ENCODE data around the gene CD302. TPM values are rescaled to one million over a fixed set of nuclear protein-coding genes. Genes with fewer than 3 reads are reported as not detected.

Gene CD302
- polyA plus RNA-seq, 1 donor: 42.7 TPM

DNA sequence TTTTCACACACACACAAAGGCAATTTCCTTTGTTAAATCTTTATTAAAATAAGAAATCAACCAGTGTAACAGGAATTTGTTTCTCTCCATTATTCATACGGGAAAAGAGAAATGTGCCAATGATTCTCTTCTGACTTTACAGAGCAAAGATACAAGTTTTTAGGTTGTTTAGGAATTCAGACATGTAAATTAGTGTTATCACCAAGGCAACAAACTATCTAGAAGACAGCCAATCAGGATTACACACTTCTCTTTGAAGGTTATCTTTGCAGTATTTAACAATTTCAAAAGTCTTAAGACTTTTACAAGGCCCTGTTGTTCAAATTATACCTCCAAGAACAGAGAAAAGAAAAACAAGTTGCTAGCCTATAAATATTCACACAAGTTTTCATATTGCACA is 14.5 kb downstream of the CD302 start:
- Histone ChIP-seq H3K9me3 (ENCODE audit: control insufficient read depth, low read depth, low read length) (no peaks in the 10 kb centered on the region), H3K27me3 (ENCODE audit: control insufficient read depth, insufficient read depth, low read length) (no peaks in the 10 kb centered on the region), H3K4me1 (ENCODE audit: control insufficient read depth, insufficient read depth, low read length) (no peaks in the 10 kb centered on the region), H3K36me3 (ENCODE audit: control insufficient read depth, insufficient read depth, low read length) (peaks cover 7% of the 10 kb centered on the region), H3K27ac (ENCODE audit: low read length) (no peak overlapping the region), H3K4me3 (ENCODE audit: low read length) (no peak overlapping the region)
- WGBS (ENCODE audit: insufficient coverage, low lambda C conversion rate): 80% methylated on average over 1 of the region's 1 CpG
- no peak for DNase-seq

DNA sequence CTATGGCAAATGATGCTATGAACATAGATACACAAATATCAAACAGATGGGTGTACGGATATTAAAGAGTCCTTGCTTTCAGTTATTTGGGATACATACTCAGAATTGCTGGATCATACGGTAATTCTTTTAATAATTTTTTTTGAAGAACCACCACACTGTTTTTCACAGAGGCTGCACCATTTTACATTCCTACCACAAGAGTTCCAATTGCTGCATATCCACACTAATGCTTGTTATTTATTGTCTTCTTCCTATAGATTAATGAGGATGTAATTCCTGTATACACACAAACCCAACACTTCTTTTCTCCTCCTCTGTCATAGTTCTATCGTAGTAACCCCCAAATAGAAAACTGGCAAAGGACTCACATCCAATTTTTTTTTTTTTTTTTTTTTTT is 21.7 kb downstream of the CD302 start:
- Histone ChIP-seq H3K9me3 (ENCODE audit: control insufficient read depth, low read depth, low read length) (no peaks in the 10 kb centered on the region), H3K36me3 (ENCODE audit: control insufficient read depth, insufficient read depth, low read length) (peaks cover 13% of the 10 kb centered on the region), H3K27me3 (ENCODE audit: control insufficient read depth, insufficient read depth, low read length) (no peaks in the 10 kb centered on the region), H3K27ac (ENCODE audit: low read length) (no peak overlapping the region), H3K4me1 (ENCODE audit: control insufficient read depth, insufficient read depth, low read length) (no peaks in the 10 kb centered on the region), H3K4me3 (ENCODE audit: low read length) (no peak overlapping the region)
- 93% methylated on average over 2 of the region's 3 CpGs for WGBS (ENCODE audit: insufficient coverage, low lambda C conversion rate)
- DNase-seq: no peak

DNA sequence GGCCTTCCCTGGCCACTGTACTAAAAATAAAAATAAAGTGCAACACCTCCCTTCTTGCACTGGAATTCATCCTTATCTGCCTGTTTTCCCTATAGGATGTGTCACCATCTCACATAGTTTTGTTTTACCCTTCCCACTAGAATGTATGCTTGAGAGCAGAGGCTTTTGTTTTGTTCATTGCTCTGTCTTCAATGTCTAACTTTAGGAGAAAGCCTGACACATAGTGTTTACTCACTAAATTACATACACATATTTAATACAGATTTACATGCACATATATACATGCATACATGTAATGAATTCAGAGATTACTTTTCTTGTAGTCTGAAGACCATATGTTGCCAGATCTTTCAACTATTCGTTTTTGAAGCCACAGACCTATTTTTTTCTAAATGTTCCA is 23.0 kb downstream of the CD302 start:
- no peak for DNase-seq
- no peaks in the 10 kb centered on the region for H3K4me1 ChIP-seq (ENCODE audit: control insufficient read depth, insufficient read depth, low read length)
- no peak overlapping the region for H3K4me3 ChIP-seq (ENCODE audit: low read length)
- peaks cover 10% of the 10 kb centered on the region for H3K36me3 ChIP-seq (ENCODE audit: control insufficient read depth, insufficient read depth, low read length)
- no peak overlapping the region for H3K27ac ChIP-seq (ENCODE audit: low read length)
- WGBS (ENCODE audit: insufficient coverage, low lambda C conversion rate): 100% methylated on average over 1 of the region's 1 CpG
- no peaks in the 10 kb centered on the region for H3K9me3 ChIP-seq (ENCODE audit: control insufficient read depth, low read depth, low read length)
- no peaks in the 10 kb centered on the region for H3K27me3 ChIP-seq (ENCODE audit: control insufficient read depth, insufficient read depth, low read length)

DNA sequence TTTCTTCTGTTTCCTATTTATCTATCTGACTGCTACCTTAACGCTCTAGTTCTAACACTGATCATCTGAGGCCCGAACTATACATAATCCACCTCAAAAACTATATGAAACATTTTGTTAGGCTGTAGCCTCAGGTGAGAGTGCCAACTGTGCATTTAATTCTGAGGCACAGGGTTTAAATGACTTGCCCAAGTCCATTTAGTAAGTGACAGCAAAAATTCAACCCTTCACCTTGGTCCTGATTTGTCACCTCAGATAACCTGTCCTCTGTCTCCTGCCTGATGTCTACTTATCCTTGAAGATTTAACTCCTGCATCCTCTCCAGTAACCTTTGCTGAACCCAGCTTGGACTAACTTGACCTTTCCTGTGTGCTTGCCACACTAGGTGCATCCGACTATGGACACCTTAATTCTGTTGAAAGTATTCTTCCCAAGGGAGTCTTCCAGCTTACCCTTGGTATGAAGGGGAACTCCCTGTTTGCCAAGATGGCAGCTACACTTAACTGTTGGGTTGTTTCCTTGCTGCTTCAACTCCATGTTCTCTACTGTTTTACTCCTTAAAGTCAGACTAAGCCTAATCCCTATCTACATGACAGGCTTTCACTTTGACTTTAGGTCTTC is 23.5 kb downstream of the CD302 start:
- H3K27me3 ChIP-seq (ENCODE audit: control insufficient read depth, insufficient read depth, low read length): no peaks in the 10 kb centered on the region
- peaks cover 11% of the 10 kb centered on the region for H3K36me3 ChIP-seq (ENCODE audit: control insufficient read depth, insufficient read depth, low read length)
- H3K9me3 ChIP-seq (ENCODE audit: control insufficient read depth, low read depth, low read length): no peaks in the 10 kb centered on the region
- H3K4me3 ChIP-seq (ENCODE audit: low read length): no peak overlapping the region
- DNase-seq: no peak
- WGBS (ENCODE audit: insufficient coverage, low lambda C conversion rate): 0% methylated on average over 1 of the region's 3 CpGs
- H3K4me1 ChIP-seq (ENCODE audit: control insufficient read depth, insufficient read depth, low read length): no peaks in the 10 kb centered on the region
- no peak overlapping the region for H3K27ac ChIP-seq (ENCODE audit: low read length)

DNA sequence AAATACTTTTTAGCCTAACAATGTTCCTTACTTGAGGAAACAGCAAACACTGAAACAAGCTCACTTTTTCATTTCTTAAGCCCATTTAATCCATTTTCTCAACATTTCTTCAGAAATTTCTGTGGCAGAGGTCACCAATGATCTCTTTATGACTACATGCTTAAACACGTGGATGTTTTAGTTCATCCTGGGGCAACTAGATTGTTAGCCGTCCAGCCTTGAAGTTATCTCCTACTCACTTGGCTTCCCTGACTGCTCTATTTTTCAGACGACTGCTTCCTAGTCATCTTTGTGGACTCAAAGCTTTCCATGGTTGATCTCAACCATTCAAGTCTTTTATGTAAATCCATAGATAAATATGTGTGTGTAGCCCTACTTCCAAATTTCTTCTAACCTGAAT is 24.1 kb downstream of the CD302 start:
- H3K36me3 ChIP-seq (ENCODE audit: control insufficient read depth, insufficient read depth, low read length): peaks cover 10% of the 10 kb centered on the region
- H3K27me3 ChIP-seq (ENCODE audit: control insufficient read depth, insufficient read depth, low read length): no peaks in the 10 kb centered on the region
- 43% methylated on average over 1 of the region's 3 CpGs for WGBS (ENCODE audit: insufficient coverage, low lambda C conversion rate)
- DNase-seq: no peak
- H3K4me3 ChIP-seq (ENCODE audit: low read length): no peak overlapping the region
- no peak overlapping the region for H3K27ac ChIP-seq (ENCODE audit: low read length)
- no peaks in the 10 kb centered on the region for H3K9me3 ChIP-seq (ENCODE audit: control insufficient read depth, low read depth, low read length)
- no peaks in the 10 kb centered on the region for H3K4me1 ChIP-seq (ENCODE audit: control insufficient read depth, insufficient read depth, low read length)

DNA sequence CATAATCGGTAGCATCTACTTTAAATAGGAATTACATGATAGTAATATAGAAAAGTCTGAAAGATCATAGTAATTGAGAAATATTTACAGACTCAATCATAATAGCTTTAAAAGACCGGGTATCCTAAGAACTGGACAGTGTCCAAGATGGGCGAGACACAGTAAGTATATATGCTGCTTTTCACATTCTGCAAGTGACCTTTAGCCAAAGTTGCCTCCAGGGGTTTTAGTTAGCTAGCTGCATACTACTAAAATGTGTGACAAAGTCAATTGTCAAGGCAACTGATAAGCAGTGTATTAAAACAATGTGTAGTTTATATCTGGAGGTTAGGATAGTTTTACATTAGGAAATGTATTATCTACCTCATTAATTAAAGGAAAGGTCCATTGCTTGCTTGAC is 24.6 kb downstream of the CD302 start:
- no CpG with 5 or more reads among the region's 3 CpGs for WGBS (ENCODE audit: insufficient coverage, low lambda C conversion rate)
- DNase-seq: no peak

DNA sequence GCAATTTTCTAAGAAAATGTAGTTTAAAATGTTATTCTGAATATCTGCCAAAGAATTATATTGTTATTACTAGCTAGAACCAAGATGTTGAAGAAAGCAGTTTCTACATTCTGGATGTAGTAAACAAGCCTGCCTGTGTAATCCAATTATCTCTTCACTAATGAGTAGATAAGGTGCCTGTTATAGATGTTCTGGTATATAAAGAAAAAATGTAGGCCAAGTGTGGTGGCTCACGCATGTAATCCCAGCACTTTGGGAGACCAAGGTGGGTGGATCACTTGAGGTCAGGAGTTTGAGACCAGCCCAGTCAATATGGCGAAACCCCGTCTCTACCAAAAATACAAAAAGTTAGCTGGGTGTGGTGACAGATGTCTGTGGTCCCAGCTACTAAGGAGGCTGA is 28.9 kb downstream of the CD302 start:
- H3K4me1 ChIP-seq (ENCODE audit: control insufficient read depth, insufficient read depth, low read length): no peaks in the 10 kb centered on the region
- no peak overlapping the region for H3K4me3 ChIP-seq (ENCODE audit: low read length)
- no CpG with 5 or more reads among the region's 3 CpGs for WGBS (ENCODE audit: insufficient coverage, low lambda C conversion rate)
- no peaks in the 10 kb centered on the region for H3K9me3 ChIP-seq (ENCODE audit: control insufficient read depth, low read depth, low read length)
- DNase-seq: no peak
- peaks cover 23% of the 10 kb centered on the region for H3K36me3 ChIP-seq (ENCODE audit: control insufficient read depth, insufficient read depth, low read length)
- H3K27ac ChIP-seq (ENCODE audit: low read length): no peak overlapping the region
- no peaks in the 10 kb centered on the region for H3K27me3 ChIP-seq (ENCODE audit: control insufficient read depth, insufficient read depth, low read length)

More for the DNA sequence above, 24.6 kb downstream of the CD302 start:
- H3K4me1 ChIP-seq (ENCODE audit: control insufficient read depth, insufficient read depth, low read length): no peaks in the 10 kb centered on the region
- peaks cover 10% of the 10 kb centered on the region for H3K36me3 ChIP-seq (ENCODE audit: control insufficient read depth, insufficient read depth, low read length)
- H3K27me3 ChIP-seq (ENCODE audit: control insufficient read depth, insufficient read depth, low read length): no peaks in the 10 kb centered on the region
- no peak overlapping the region for H3K27ac ChIP-seq (ENCODE audit: low read length)
- no peak overlapping the region for H3K4me3 ChIP-seq (ENCODE audit: low read length)
- H3K9me3 ChIP-seq (ENCODE audit: control insufficient read depth, low read depth, low read length): no peaks in the 10 kb centered on the region

DNA sequence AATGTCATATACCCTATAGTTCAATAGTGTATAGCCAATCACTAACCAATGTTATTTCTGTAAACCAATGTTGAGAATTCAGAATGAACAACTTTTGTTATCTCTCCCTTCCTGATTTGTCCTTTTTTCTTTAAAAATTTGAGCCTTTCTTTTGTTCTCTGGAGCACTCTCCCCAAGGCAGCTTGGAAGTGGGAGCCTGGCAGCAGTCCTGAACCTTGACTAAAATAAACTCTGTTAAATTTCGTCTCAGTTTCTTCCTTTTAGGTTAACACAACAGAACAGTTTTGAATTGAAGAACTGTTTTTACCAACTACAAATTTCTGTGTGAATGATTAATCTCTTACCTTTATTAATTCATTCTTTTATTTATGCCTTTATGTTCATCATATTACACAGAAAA is 35.9 kb downstream of the CD302 start:
- Histone ChIP-seq H3K9me3 (ENCODE audit: control insufficient read depth, low read depth, low read length) (no peaks in the 10 kb centered on the region), H3K4me1 (ENCODE audit: control insufficient read depth, insufficient read depth, low read length) (no peaks in the 10 kb centered on the region), H3K27ac (ENCODE audit: low read length) (no peak overlapping the region), H3K27me3 (ENCODE audit: control insufficient read depth, insufficient read depth, low read length) (no peaks in the 10 kb centered on the region), H3K36me3 (ENCODE audit: control insufficient read depth, insufficient read depth, low read length) (peaks cover 47% of the 10 kb centered on the region), H3K4me3 (ENCODE audit: low read length) (no peak overlapping the region)
- 60% methylated on average over 1 of the region's 1 CpG for WGBS (ENCODE audit: insufficient coverage, low lambda C conversion rate)
- DNase-seq: no peak

DNA sequence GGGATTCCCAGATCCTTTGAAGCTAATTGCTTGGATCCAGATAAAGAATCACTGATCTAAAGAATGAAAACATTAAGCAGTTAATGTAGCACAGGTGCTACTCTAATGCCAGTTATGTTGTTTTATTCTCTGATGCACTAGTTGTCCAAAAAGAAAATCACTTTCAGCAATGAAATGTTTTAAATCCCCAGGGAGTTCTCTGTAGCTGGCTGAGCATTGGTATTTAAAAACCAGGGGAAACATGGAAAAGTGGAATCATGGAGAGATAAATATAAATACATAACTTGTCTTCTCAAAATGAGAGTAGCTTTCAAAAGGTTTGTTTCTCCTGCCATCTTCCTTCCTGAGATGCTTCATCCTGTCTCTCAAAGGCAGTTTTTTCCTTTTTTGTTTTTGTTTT is 37.7 kb downstream of the CD302 start:
- no peak overlapping the region for H3K4me3 ChIP-seq (ENCODE audit: low read length)
- H3K9me3 ChIP-seq (ENCODE audit: control insufficient read depth, low read depth, low read length): no peaks in the 10 kb centered on the region
- no peak overlapping the region for H3K27ac ChIP-seq (ENCODE audit: low read length)
- H3K4me1 ChIP-seq (ENCODE audit: control insufficient read depth, insufficient read depth, low read length): no peaks in the 10 kb centered on the region
- no peaks in the 10 kb centered on the region for H3K27me3 ChIP-seq (ENCODE audit: control insufficient read depth, insufficient read depth, low read length)
- H3K36me3 ChIP-seq (ENCODE audit: control insufficient read depth, insufficient read depth, low read length): peaks cover 52% of the 10 kb centered on the region
- no peak for DNase-seq

DNA sequence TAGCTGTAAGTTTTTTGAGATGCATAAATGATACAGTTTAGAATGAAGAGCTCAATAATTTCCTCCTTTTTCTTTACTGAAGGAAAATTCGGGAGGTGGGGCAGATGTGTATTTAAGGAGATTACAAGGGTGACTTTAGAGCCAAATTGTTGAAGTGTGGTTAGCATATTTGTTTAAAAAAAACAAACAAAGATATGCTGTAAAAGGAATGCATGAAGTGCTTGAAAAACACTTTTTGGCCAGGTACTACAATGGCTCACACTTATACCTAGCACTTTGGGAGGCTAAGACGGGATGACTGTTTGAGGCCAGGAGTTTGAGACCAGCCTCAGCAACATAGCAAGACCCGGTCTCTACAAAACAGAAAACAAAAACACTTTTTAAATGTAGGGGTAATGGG is 38.4 kb downstream of the CD302 start:
- Histone ChIP-seq H3K27ac (ENCODE audit: low read length) (no peak overlapping the region), H3K36me3 (ENCODE audit: control insufficient read depth, insufficient read depth, low read length) (peaks cover 51% of the 10 kb centered on the region), H3K4me1 (ENCODE audit: control insufficient read depth, insufficient read depth, low read length) (no peaks in the 10 kb centered on the region)

DNA sequence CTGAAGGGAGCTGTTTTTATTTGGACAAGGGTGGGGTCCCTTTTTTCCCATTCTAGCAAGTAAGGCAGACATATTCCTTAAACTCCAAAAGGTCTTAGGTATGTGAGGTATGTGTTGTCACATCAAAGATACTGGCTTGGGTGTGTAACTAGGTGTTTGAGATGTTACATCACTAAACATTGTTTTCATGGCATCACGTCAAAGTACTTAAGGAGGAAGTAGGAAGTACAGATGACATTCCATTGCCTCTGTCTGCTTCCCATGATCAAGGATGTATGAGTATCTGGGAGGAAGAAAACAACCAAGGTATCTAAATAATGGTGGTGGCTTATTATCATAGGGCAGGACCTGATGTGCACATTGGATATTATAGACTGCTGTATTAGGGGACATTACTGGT is 39.3 kb downstream of the CD302 start:
- Histone ChIP-seq H3K27me3 (ENCODE audit: control insufficient read depth, insufficient read depth, low read length) (no peaks in the 10 kb centered on the region), H3K9me3 (ENCODE audit: control insufficient read depth, low read depth, low read length) (no peaks in the 10 kb centered on the region), H3K4me1 (ENCODE audit: control insufficient read depth, insufficient read depth, low read length) (no peaks in the 10 kb centered on the region), H3K4me3 (ENCODE audit: low read length) (no peak overlapping the region), H3K27ac (ENCODE audit: low read length) (no peak overlapping the region), H3K36me3 (ENCODE audit: control insufficient read depth, insufficient read depth, low read length) (peaks cover 55% of the 10 kb centered on the region)
- no peak for DNase-seq
- WGBS (ENCODE audit: insufficient coverage, low lambda C conversion rate): no CpG with 5 or more reads among the region's 1 CpG

More for the DNA sequence above, 38.4 kb downstream of the CD302 start:
- DNase-seq: no peak
- H3K9me3 ChIP-seq (ENCODE audit: control insufficient read depth, low read depth, low read length): no peaks in the 10 kb centered on the region
- H3K4me3 ChIP-seq (ENCODE audit: low read length): no peak overlapping the region
- WGBS (ENCODE audit: insufficient coverage, low lambda C conversion rate): 40% methylated on average over 1 of the region's 3 CpGs
- H3K27me3 ChIP-seq (ENCODE audit: control insufficient read depth, insufficient read depth, low read length): no peaks in the 10 kb centered on the region

All from large intestine (tissue), 3 donors.